HEK293T (cell line): ENCODE measurements around the gene TTC17.
"Not testable (repeated sequence)": the region's sequence is repeated elsewhere in the genome, so short reads cannot be mapped to it uniquely, and the experiment has no call there.

Experiments
- ARNT ChIP-seq: fragments of 450-650 bp; IDR thresholded peaks from 2 replicates; pipeline ENCODE4 v1.6.1; 2017; ENCODE audit warnings: mild to moderate bottlenecking
- BHLHE40 ChIP-seq: fragments of 450-650 bp; IDR thresholded peaks from 2 replicates; pipeline ENCODE4 v1.6.1; 2016; ENCODE audit warnings: mild to moderate bottlenecking, moderate library complexity, borderline replicate concordance
- CTBP1 ChIP-seq: fragments of 450-650 bp; IDR thresholded peaks from 2 replicates; pipeline ENCODE4 v1.6.1; 2016; ENCODE audit warnings: borderline replicate concordance
- FOXA1 ChIP-seq: fragments of 450-650 bp; IDR thresholded peaks from 2 replicates; pipeline ENCODE4 v1.6.1; 2016; ENCODE audit warnings: mild to moderate bottlenecking
- FOXK2 ChIP-seq: fragments of 450-650 bp; IDR thresholded peaks from 2 replicates; pipeline ENCODE4 v1.6.1; 2016; ENCODE audit warnings: mild to moderate bottlenecking
- FOXM1 ChIP-seq: fragments of 450-650 bp; IDR thresholded peaks from 2 replicates; pipeline ENCODE4 v1.6.1; 2017; ENCODE audit warnings: mild to moderate bottlenecking, borderline replicate concordance
- HDGF ChIP-seq: fragments of 450-650 bp; IDR thresholded peaks from 2 replicates; pipeline ENCODE4 v1.6.1; 2017; ENCODE audit warnings: antibody characterized with exemption, borderline replicate concordance
- LEF1 ChIP-seq: fragments of 450-650 bp; IDR thresholded peaks from 2 replicates; pipeline ENCODE4 v1.6.1; 2017; ENCODE audit warnings: mild to moderate bottlenecking, borderline replicate concordance
- PKNOX1 ChIP-seq: fragments of 450-650 bp; IDR thresholded peaks from 2 replicates; pipeline ENCODE4 v1.6.1; 2016
- SUZ12 ChIP-seq: fragments of 450-650 bp; IDR thresholded peaks from 2 replicates; pipeline ENCODE4 v1.6.1; 2016; ENCODE audit warnings: mild to moderate bottlenecking
- TARDBP ChIP-seq: fragments of 450-650 bp; IDR thresholded peaks from 2 replicates; pipeline ENCODE4 v1.6.1; 2016
- ZNF384 ChIP-seq: fragments of 450-650 bp; IDR thresholded peaks from 2 replicates; pipeline ENCODE4 v1.6.1; 2016

- not testable (repeated sequence) for TF ChIP-seq PKNOX1, SUZ12, FOXA1, ARNT, HDGF, FOXK2, ZNF384, LEF1, FOXM1, TARDBP, CTBP1, BHLHE40
Measured at GRCh38 chr11:43351426-43351825, 7.3 kb upstream of the TTC17 start.
